PC-3 (cell line): ENCODE data around the gene MAP4K2.

Source experiments
- CTCF ChIP-seq: fragments of 300-600 bp; sonication (generic); conservative IDR thresholded peaks from 2 replicates; pipeline ENCODE4 v1.5.1; 2017; ENCODE audit warnings: antibody characterized with exemption, low read depth, mild to moderate bottlenecking, low read length
- EZH2phosphoT487 ChIP-seq: fragments of 300-600 bp; sonication (generic); IDR thresholded peaks from 2 replicates; pipeline ENCODE4 v1.6.1; 2018; ENCODE audit warnings: mild to moderate bottlenecking, antibody characterized with exemption, low read length, borderline replicate concordance

- TF ChIP-seq CTCF (no peak), EZH2phosphoT487 (no peak)
Observed at GRCh38 chr11:64803846-64804345, 882 bp upstream of the MAP4K2 start.
